Thyroid gland (tissue), 4 donors: ENCODE measurements around the gene STK31.

ENCODE experiments used
- POLR2A ChIP-seq, 2 donors: fragments of 450-650 bp; IDR thresholded peaks; one replicate each; pipeline ENCODE4 v1.6.1; 2017; ENCODE audit warnings: antibody characterized with exemption in 2 of 2, mild to moderate bottlenecking in 2 of 2, moderate library complexity in 1 of 2
- TF ChIP-seq, protein P1 (sequence below), 6 experiments: fragments of 200-600 bp in 3 of 6; fragments of 450-650 bp in 3 of 6; sonication (generic) in 3 of 6; IDR thresholded peaks; one replicate each; pipeline ENCODE4 v1.5.1; 2016 to 2019; ENCODE audit warnings: antibody characterized with exemption in 6 of 6, mild to moderate bottlenecking in 2 of 6, inconsistent platforms in 1 of 6, moderate library complexity in 1 of 6

- TF ChIP-seq, protein P1, sequence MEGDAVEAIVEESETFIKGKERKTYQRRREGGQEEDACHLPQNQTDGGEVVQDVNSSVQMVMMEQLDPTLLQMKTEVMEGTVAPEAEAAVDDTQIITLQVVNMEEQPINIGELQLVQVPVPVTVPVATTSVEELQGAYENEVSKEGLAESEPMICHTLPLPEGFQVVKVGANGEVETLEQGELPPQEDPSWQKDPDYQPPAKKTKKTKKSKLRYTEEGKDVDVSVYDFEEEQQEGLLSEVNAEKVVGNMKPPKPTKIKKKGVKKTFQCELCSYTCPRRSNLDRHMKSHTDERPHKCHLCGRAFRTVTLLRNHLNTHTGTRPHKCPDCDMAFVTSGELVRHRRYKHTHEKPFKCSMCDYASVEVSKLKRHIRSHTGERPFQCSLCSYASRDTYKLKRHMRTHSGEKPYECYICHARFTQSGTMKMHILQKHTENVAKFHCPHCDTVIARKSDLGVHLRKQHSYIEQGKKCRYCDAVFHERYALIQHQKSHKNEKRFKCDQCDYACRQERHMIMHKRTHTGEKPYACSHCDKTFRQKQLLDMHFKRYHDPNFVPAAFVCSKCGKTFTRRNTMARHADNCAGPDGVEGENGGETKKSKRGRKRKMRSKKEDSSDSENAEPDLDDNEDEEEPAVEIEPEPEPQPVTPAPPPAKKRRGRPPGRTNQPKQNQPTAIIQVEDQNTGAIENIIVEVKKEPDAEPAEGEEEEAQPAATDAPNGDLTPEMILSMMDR (IDR thresholded peaks at IDR 0.05): no peak
- no peak for TF ChIP-seq POLR2A (IDR thresholded peaks at IDR 0.05)
Observed at GRCh38 chr7:23661385-23661784, 48.6 kb upstream of the STK31 start.
